Endothelial cell of umbilical vein (primary cell): ENCODE measurements around the gene P3H2. TPM values are rescaled to one million over a fixed set of nuclear protein-coding genes. Genes with fewer than 3 reads are reported as not detected.

Experiments used
- BruUV-seq: library from RNA; stranded (reverse); fragments of 400-500 nt; replicated peaks from 2 replicates; lab custom pipeline; 2021; lab: Mats Ljungman, UMichigan
- CTCF ChIA-PET: fragments of 300-600, 350-600 bp; sonication (Branson Sonifier 250); formaldehyde crosslinking; loops from one replicate; lab custom pipeline; 2021; ENCODE audit warnings: antibody characterized with exemption, inconsistent platforms; lab: Charles Lee
- POLR2A ChIA-PET: fragments of 300-600, 350-600 bp; sonication (Branson Sonifier 250); formaldehyde crosslinking; loops from one replicate; lab custom pipeline; 2021; ENCODE audit warnings: antibody characterized with exemption, inconsistent platforms; lab: Charles Lee
- DNase-seq: peaks from one replicate; pipeline ENCODE4 v3.0.0-alpha.2; 2011; ENCODE audit warnings: low read depth, low spot score
- FAIRE-seq: peaks from 2 replicates; lab custom pipeline; 2011; peaks lifted over from hg19 to GRCh38; lab: Jason Lieb, UNC
- H2AFZ ChIP-seq: 2 replicates; pipeline ENCODE4 v1.6.0; 2012; ENCODE audit warnings: low read depth, low read length, control low read depth, inconsistent platforms
- H3K27ac ChIP-seq: 2 replicates; pipeline ENCODE4 v1.5.1; 2011; ENCODE audit warnings: low read depth, mild to moderate bottlenecking, control low read depth, low read length, moderate library complexity; ENCODE audit not compliant: insufficient read depth
- H3K27me3 ChIP-seq, 2 experiments: 2 replicates each; pipeline versions ENCODE4 v1.6.0 to v1.6.1; 2011; ENCODE audit warnings: low read length in 2 of 2, mixed read lengths in 1 of 2; ENCODE audit not compliant: control insufficient read depth in 2 of 2, insufficient read depth in 2 of 2
- H3K36me3 ChIP-seq, 2 experiments: 2 replicates in 1 of 2; 3 replicates in 1 of 2; pipeline ENCODE4 v1.5.1; 2011; ENCODE audit warnings: low read length in 2 of 2, mild to moderate bottlenecking in 1 of 2, moderate library complexity in 1 of 2; ENCODE audit not compliant: control insufficient read depth in 2 of 2, insufficient read depth in 2 of 2; ENCODE audit errors: extremely low read depth in 1 of 2
- H3K4me1 ChIP-seq: 3 replicates; pipeline ENCODE4 v1.5.1; 2011; ENCODE audit warnings: mild to moderate bottlenecking, low read length; ENCODE audit not compliant: control insufficient read depth, insufficient read depth; ENCODE audit errors: extremely low read depth
- H3K4me2 ChIP-seq: 2 replicates; pipeline ENCODE4 v1.6.1; 2011; ENCODE audit warnings: low read length, control low read depth, mixed read lengths; ENCODE audit not compliant: insufficient read depth
- H3K4me3 ChIP-seq, 3 experiments: fragments of 200-600 bp in 1 of 3; sonication (generic), shearing (Covaris generic) in 1 of 3; replicated peaks in 1 of 3; 2 replicates each; pipeline ENCODE4 v1.5.1; 2011 to 2016; ENCODE audit warnings: control low read depth in 3 of 3, low read length in 3 of 3, mild to moderate bottlenecking in 2 of 3, inconsistent platforms in 1 of 3, low read depth in 1 of 3, moderate library complexity in 1 of 3; ENCODE audit not compliant: insufficient read depth in 1 of 3
- H3K79me2 ChIP-seq: 2 replicates; pipeline ENCODE4 v1.6.0; 2012; ENCODE audit warnings: low read length, inconsistent platforms; ENCODE audit not compliant: control insufficient read depth, insufficient read depth
- H3K9ac ChIP-seq: replicated peaks from 2 replicates; pipeline ENCODE3; 2011; ENCODE audit warnings: low read length, control low read depth; ENCODE audit not compliant: insufficient read depth; ENCODE audit errors: extremely low read depth
- H3K9me1 ChIP-seq: replicated peaks from 3 replicates; pipeline ENCODE4 v1.6.0; 2011; ENCODE audit warnings: mild to moderate bottlenecking, low read length; ENCODE audit not compliant: control insufficient read depth, insufficient read depth; ENCODE audit errors: extremely low read depth
- H3K9me3 ChIP-seq: replicated peaks from 2 replicates; pipeline ENCODE4 v1.5.1; 2012; ENCODE audit warnings: low read length, inconsistent platforms; ENCODE audit not compliant: control insufficient read depth, insufficient read depth
- H4K20me1 ChIP-seq: replicated peaks from 2 replicates; pipeline ENCODE3; 2011; ENCODE audit warnings: mild to moderate bottlenecking, low read length; ENCODE audit not compliant: control insufficient read depth, insufficient read depth; ENCODE audit errors: extremely low read depth
- CTCF ChIP-seq, 2 donors: IDR thresholded peaks; 1 replicate in 1 of 2; 2 replicates in 1 of 2; pipeline ENCODE4 v1.5.1; 2011; ENCODE audit warnings: low read length in 2 of 2, mild to moderate bottlenecking in 2 of 2, moderate library complexity in 2 of 2, control low read depth in 1 of 2, inconsistent platforms in 1 of 2, low read depth in 1 of 2; ENCODE audit not compliant: insufficient read depth in 1 of 2; ENCODE audit errors: extremely low read depth in 1 of 2
- FOS ChIP-seq: IDR thresholded peaks from 2 replicates; pipeline ENCODE4 v1.6.1; 2011; ENCODE audit warnings: mild to moderate bottlenecking, low read length, moderate library complexity, borderline replicate concordance; ENCODE audit not compliant: insufficient read depth
- GATA2 ChIP-seq: IDR thresholded peaks from 2 replicates; pipeline ENCODE4 v1.7.0; 2011; ENCODE audit warnings: low read depth, mild to moderate bottlenecking, moderate library complexity, mixed read lengths, low read length; ENCODE audit not compliant: insufficient read length, insufficient read depth
- JUN ChIP-seq: IDR thresholded peaks from 2 replicates; pipeline ENCODE4 v1.6.1; 2011; ENCODE audit warnings: borderline replicate concordance, low read depth; ENCODE audit not compliant: insufficient read length, insufficient read depth
- MAX ChIP-seq: IDR thresholded peaks from 2 replicates; pipeline ENCODE4 v1.6.1; 2011; ENCODE audit not compliant: insufficient read depth, insufficient read length
- POLR2A ChIP-seq: IDR thresholded peaks from 2 replicates; pipeline ENCODE4 v1.6.1; 2012; ENCODE audit warnings: low read depth, mild to moderate bottlenecking, control low read depth, low read length
- POLR2AphosphoS5 ChIP-seq: IDR thresholded peaks from 2 replicates; pipeline ENCODE4 v1.6.1; 2012; ENCODE audit warnings: low read depth, mild to moderate bottlenecking, control low read depth, low read length, moderate library complexity; ENCODE audit not compliant: insufficient read depth
- dilution Hi-C: fragments of 300-500 bp; cut with MboI; formaldehyde crosslinking; loops from one replicate; pipeline ENCODE4 v1.15.0; 2019; ENCODE audit warnings: low sequenced_read_pairs; ENCODE audit not compliant: extremely low pct_ligation_motif_present
- intact Hi-C: fragments of 100-400 bp; cut with micrococcal nuclease; formaldehyde crosslinking; loops from one replicate; pipeline ENCODE4 v1.10.0; 2022
- polyA plus RNA-seq, 4 experiments: library from polyadenylated mRNA; depleted of rRNA in 3 of 4; stranded (reverse) in 3 of 4; unstranded in 1 of 4; fragments of >200 nt; gene quantifications; 2 replicates each; pipeline versions ENCODE4 v1.2.1 to v1.2.3, GENCODE V29; 2011 to 2012; ENCODE audit warnings: missing spikeins in 1 of 4
- total RNA-seq: library from RNA; stranded (reverse); gene quantifications from 2 replicates; pipeline ENCODE4 v1.2.3, GENCODE V29; 2021

The P3H2 gene
- total and polyA plus RNA-seq, 2 donors (not counting 3 experiments of a cell fraction or from before 2014, with no cell fraction given): 6.6 to 6.8 TPM

- POLR2A ChIA-PET: no interaction called here
- no peak overlapping the region for H2AFZ ChIP-seq
- dilution Hi-C loops: no loop called here
- no peaks in the 10 kb centered on the region for H3K9me3 ChIP-seq
- no peak overlapping the region for H3K4me2 ChIP-seq
- intact Hi-C loops: loop anchor here (5.0 kb wide), 2 partner anchors 37 to 317 kb away; no protein-coding TSS in a partner anchor
- DNase-seq: no peak
- TF ChIP-seq JUN: no peak
- TF ChIP-seq GATA2: no peak
- no peak overlapping the region for H3K4me3 ChIP-seq
- no peaks in the 10 kb centered on the region for H3K27me3 ChIP-seq
- H3K9ac ChIP-seq: no peak overlapping the region
- H3K4me1 ChIP-seq: peaks cover 22% of the 10 kb centered on the region
- CTCF ChIA-PET: no interaction called here
- peak; percentile 26 for FAIRE-seq
- H3K9me1 ChIP-seq: no peaks in the 10 kb centered on the region
- BruUV-seq: no TSS peak
- no peaks in the 10 kb centered on the region for H4K20me1 ChIP-seq
- peak overlapping the region; percentile 75 for H3K27ac ChIP-seq
- H3K79me2 ChIP-seq: no peaks in the 10 kb centered on the region
- no peaks in the 10 kb centered on the region for H3K36me3 ChIP-seq
Measured at GRCh38 chr3:190004656-190005055, 116.0 kb downstream of the P3H2 start.

- DNase-seq (peak; percentile 86), FAIRE-seq (peak; percentile 98)
- Histone ChIP-seq H3K27me3 (no peaks in the 10 kb centered on the region), H3K36me3 (no peaks in the 10 kb centered on the region), H3K9ac (peak overlapping the region; percentile 46), H2AFZ (peak overlapping the region; percentile 62), H3K9me3 (no peaks in the 10 kb centered on the region), H3K9me1 (no peaks in the 10 kb centered on the region), H4K20me1 (no peaks in the 10 kb centered on the region), H3K4me3 (no peak overlapping the region), H3K79me2 (no peaks in the 10 kb centered on the region), H3K4me2 (peak overlapping the region; percentile 56), H3K4me1 (peaks cover 22% of the 10 kb centered on the region), H3K27ac (peak overlapping the region; percentile 82)
- TF ChIP-seq POLR2A (peak; percentile 49), CTCF (IDR thresholded peaks at IDR 0.05; ENCODE audit: extremely low read depth in 1 of 2, insufficient read depth in 1 of 2, low read depth in 1 of 2, low read length in 2 of 2) (no peak), JUN (peak; percentile 85), FOS (peak; percentile 92), MAX (no peak), POLR2AphosphoS5 (peak; percentile 93), GATA2 (peak; percentile 43)
- ChIA-PET CTCF (interaction anchor here (0.6 to 2.0 kb wide), 3 partner anchors 8 to 1066 kb away, joined by 5 to 6 read pairs (median 5); partner anchors contain the start of gene P3H2), POLR2A (no interaction called here)
- no TSS peak for BruUV-seq
- dilution Hi-C loops: no loop called here
- intact Hi-C loops: loop anchor here (1.0 to 5.0 kb wide), 4 partner anchors 9 to 316 kb away; no protein-coding TSS in a partner anchor
Measured at GRCh38 chr3:190003681-190004123, 117.0 kb downstream of the P3H2 start.
